ENCODE measurements around the gene TRPC4AP. TPM values are rescaled to one million over a fixed set of nuclear protein-coding genes. Genes with fewer than 3 reads are reported as not detected.
"Not testable (repeated sequence)": the region's sequence is repeated elsewhere in the genome, so short reads cannot be mapped to it uniquely, and the experiment has no call there.

Gene TRPC4AP, protein sequence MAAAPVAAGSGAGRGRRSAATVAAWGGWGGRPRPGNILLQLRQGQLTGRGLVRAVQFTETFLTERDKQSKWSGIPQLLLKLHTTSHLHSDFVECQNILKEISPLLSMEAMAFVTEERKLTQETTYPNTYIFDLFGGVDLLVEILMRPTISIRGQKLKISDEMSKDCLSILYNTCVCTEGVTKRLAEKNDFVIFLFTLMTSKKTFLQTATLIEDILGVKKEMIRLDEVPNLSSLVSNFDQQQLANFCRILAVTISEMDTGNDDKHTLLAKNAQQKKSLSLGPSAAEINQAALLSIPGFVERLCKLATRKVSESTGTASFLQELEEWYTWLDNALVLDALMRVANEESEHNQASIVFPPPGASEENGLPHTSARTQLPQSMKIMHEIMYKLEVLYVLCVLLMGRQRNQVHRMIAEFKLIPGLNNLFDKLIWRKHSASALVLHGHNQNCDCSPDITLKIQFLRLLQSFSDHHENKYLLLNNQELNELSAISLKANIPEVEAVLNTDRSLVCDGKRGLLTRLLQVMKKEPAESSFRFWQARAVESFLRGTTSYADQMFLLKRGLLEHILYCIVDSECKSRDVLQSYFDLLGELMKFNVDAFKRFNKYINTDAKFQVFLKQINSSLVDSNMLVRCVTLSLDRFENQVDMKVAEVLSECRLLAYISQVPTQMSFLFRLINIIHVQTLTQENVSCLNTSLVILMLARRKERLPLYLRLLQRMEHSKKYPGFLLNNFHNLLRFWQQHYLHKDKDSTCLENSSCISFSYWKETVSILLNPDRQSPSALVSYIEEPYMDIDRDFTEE
- polyA plus RNA-seq (ENCODE audit: insufficient read length in 4 of 4) = 10 to 100 TPM; 64.4 to 72.0 (median 69.2) TPM

GRCh38 chr20:35092524-35093266 is at the start of gene TRPC4AP:
Gene TRPC4AP (minus strand): TSS chr20:35092807. CDS start chr20:35092781, 26 bp downstream.
- peak; percentile 83 to 87 (median 86) for DNase-seq (ENCODE audit: low read depth in 4 of 4, low spot score in 2 of 4)

- no peak for DNase-seq (ENCODE audit: low read depth in 4 of 4, low spot score in 2 of 4)
Observed at GRCh38 chr20:35135867-35136586, 43.4 kb upstream of the TRPC4AP start.

GRCh38 chr20:35134880-35135279 is 42.3 kb upstream of the TRPC4AP start:
- DNase-seq (ENCODE audit: low read depth in 4 of 4, low spot score in 2 of 4) = no peak

- DNase-seq (ENCODE audit: low read depth in 4 of 4, low spot score in 2 of 4) = no peak
Observed at GRCh38 chr20:35134472-35134871, 41.9 kb upstream of the TRPC4AP start.

GRCh38 chr20:35133735-35134134 is 41.1 kb upstream of the TRPC4AP start:
- DNase-seq (ENCODE audit: low read depth in 4 of 4, low spot score in 2 of 4) = no peak

DNA sequence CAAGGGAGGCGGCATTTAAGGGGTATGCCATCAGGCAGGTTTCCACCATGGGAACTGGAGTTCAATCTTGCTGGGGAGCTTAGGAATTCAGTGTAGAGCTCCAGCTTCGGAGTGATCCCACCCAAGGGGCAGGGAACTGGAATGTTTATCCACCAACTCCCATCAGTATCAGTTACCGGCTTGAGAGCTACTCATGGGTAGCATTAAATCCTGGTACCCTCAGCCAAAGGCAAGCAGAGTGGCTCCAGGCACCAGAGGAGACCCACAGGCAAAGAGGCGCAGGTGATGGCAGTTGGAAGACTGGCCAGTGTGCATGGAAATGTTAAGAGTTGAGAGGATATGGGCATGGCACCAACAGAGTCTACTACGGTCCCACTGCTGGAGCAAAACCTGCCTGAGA is 40.4 kb upstream of the TRPC4AP start:
- DNase-seq (ENCODE audit: low read depth in 4 of 4, low spot score in 2 of 4) = no peak

GRCh38 chr20:35131934-35132333 is 39.3 kb upstream of the TRPC4AP start:
- DNase-seq (ENCODE audit: low read depth in 4 of 4, low spot score in 2 of 4) = no peak

DNA sequence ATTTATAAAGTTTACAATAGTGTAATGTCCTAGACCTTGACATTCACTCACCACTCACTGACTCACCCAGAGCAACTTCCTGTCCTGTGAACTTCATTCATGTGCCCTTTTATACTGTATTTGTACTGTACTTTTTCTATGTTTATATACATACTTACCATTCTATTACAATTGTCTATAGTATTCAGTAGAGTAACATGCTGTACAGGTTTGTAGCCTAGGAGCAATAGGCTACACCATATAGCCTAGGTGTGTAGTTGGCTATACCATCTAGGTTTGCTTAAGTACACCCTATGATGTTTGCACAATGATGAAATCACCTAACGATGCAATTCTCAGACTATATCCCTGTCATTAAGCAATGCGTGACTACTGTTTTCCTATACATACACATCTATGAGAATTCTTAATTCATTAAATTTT is 37.1 kb upstream of the TRPC4AP start:
- DNase-seq (ENCODE audit: low read depth in 4 of 4, low spot score in 2 of 4) = no peak

GRCh38 chr20:35125753-35126152 is 33.1 kb upstream of the TRPC4AP start:
- no peak for DNase-seq (ENCODE audit: low read depth in 4 of 4, low spot score in 2 of 4)

DNA sequence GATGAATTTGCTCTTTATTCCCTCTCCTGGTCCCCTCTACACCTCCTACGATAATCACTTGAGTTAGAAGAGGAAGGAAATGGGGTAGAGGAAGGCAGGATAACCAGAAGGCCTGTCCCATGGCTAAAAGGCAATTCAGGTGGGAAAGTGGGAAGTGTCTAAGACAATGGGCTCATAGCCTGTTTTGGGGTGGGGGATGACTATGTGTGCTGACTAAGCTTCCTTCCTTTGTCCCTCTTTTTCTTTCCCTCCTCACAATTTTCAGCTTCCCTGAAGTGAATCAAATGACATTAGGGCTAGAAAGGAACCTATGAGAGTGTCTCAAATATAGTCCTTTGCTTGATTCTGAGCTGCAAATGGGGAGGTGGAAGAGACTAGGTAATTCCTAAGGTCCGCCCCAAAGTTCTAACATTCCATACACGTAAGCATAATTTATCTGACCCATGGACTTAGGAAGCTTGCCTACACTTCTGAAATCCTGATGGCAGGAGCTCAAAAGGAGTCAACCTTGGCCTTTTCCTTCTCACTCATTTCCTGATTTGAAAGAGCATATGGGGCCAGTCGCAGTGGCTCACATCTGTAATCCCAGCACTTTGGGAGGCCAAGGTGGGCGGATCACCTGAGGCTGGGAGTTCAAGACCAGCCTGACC is 30.3 kb upstream of the TRPC4AP start:
- DNase-seq (ENCODE audit: low read depth in 4 of 4, low spot score in 2 of 4) = no peak

DNA sequence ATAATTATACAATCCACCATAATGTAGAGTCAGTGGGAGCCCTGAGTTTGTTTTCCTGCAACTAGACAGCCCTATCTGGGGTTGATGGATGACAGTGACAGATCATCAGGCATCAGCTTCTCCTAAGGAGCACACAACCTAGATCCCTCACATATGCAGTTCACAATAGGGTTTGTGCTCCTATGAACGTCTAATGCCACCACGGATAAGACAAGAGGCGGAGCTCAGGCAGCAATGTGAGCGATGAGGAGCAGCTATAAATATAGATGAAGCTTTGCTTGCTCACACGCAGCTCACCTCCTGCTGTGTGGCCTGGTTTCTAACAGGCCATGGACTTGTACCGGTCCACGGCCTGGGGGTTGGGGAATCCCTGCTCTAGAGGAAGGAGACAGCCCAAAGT is 28.6 kb upstream of the TRPC4AP start:
- no peak for DNase-seq (ENCODE audit: low read depth in 4 of 4, low spot score in 2 of 4)

DNA sequence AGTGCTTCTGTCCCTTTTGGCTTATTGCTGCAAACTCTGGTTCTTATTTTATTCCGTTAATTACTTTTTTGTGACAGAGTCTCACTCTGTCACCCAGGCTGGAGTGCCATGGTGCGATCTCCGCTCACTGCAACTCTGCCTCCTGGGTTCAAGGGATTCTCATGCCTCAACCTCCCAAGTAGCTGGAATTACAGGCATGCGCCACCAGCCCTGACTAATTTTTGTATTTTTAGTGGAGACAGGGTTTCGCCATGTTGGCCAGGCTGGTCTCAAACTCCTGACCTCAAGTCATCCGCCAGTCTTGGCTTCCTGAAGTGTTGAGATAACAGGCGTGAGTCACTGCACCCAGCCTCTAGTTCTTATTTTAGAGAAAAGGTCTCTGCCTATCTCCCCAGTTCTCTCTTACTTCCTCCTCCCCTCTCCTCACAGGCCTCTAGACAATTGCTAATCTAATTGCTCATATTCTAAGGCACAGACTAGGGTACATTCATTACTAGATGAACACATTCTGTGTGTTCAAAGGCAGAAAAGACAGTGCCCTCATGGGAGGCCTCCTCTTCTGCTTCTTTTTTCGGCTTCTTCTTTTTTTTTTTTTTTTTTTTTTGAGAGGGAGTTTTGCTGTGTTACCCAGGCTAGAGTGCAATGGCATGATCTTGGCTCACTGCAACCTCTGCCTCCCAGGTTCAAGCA is 27.6 kb upstream of the TRPC4AP start:
- DNase-seq (ENCODE audit: low read depth in 4 of 4, low spot score in 2 of 4) = no peak

DNA sequence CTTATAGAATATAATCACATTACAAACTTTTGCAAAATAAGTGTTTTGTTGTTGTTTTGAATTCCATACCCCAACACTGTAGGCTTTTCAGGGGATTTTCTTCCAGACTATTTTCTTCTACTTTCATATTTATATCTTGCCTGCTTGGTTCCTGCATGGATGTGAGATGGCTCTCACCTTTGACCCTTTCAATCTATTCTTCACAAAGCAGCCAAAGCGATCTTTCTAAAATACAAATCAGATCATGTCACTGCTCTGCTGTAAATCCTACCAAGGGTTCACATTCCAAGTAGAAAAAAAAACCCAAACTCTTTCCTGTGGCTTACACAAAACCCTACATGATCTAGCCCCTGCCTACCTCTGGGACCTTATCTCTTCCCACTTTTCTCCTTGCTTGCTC is 25.0 kb upstream of the TRPC4AP start:
- DNase-seq (ENCODE audit: low read depth in 4 of 4, low spot score in 2 of 4) = no peak

GRCh38 chr20:35117196-35117595 is 24.6 kb upstream of the TRPC4AP start:
- DNase-seq (ENCODE audit: low read depth in 4 of 4, low spot score in 2 of 4) = no peak

DNA sequence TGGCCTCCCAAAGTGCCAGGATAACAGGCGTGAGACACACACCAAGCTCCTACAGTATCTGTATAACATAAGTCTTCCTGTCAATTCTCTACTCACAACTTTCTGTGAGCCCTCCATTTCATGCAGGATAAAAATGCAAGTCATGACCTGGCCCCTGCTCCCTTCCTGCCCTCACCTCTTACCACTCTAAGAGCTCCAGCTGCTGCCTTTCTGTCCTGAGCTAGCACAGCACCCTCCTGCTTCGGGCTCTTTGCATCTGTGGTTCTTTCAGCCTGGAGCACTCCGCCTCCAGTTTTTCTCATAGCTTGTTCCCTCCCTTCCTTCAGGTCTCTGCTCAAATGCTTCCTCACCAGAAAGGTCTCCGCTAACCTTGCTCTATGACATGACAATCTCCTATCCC is 23.7 kb upstream of the TRPC4AP start:
- DNase-seq (ENCODE audit: low read depth in 4 of 4, low spot score in 2 of 4) = no peak

DNA sequence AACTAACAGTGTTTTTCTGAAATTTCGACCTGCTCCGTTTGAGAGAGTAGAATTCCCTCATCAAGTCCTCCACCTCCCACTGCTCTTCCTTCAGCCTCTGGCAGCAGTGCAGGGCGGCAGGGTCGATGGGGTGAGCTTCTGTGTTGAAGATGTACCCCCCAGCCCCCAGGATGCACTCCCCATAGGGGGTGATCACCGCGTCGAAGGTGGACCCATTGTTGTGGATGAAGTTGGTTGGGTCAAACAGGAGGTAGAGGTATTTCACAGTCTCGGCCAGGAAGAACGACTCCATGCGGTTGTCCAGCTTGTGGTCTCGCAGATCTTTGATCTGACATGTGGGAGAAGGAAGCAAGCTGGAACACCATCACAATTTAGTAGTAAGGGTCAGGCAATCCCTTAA is 23.0 kb upstream of the TRPC4AP start:
- no peak for DNase-seq (ENCODE audit: low read depth in 4 of 4, low spot score in 2 of 4)

DNA sequence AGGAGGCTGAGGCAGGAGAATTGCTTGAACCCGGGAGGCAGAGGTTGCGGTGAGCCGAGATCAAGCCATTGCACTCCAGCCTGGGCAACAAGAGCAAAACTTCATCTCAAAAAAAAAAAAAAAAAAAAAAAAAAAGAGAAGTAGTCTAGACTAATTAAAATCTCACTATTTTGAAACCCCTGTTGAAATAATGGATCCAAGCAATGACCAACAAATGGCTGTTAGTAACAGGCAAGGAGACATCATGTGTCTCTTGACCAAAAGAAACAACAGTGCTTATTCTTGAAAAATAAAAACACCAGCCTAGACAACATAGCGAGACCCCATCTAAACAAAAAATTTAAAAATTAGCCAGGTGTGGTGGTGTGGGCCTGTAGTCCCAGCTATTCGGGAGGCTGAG is 19.7 kb upstream of the TRPC4AP start:
- not testable (repeated sequence) for DNase-seq (ENCODE audit: low read depth in 4 of 4, low spot score in 2 of 4)

DNA sequence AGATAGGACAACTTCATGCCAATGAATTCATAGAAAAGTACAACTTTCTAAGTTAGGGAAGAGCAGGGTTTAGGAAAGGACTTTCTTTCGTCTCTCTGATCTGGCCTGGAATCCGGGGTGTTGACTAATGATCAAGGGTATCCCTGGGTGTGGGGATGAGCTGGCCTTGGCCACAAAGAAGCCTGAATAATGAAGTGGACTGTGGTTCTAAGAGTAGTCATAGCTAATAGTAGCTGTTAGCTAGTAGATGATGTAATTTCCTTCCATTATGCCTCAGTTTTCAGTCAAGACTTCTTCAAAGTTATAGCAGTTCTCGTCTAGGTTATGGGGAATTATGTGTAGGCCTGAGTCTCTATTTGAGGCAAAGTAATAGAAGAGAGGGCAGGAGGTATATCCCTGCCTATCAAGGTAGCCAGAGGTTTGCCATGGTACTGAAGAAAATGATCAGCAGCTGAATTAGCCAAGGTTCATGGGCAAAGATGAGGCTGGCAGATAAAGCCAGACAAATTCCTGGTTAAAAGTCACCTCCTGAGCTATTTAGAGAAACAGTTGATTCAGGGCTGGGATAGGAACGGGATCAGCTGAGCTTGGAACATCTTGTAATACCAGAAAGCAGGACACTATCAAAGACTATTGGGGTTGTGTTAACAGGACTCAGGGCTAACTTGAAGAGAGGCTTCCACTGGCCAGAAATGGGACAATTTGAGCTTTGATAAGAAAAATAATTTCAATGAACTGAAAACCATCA is 18.7 kb upstream of the TRPC4AP start:
- DNase-seq (ENCODE audit: low read depth in 4 of 4, low spot score in 2 of 4) = no peak

DNA sequence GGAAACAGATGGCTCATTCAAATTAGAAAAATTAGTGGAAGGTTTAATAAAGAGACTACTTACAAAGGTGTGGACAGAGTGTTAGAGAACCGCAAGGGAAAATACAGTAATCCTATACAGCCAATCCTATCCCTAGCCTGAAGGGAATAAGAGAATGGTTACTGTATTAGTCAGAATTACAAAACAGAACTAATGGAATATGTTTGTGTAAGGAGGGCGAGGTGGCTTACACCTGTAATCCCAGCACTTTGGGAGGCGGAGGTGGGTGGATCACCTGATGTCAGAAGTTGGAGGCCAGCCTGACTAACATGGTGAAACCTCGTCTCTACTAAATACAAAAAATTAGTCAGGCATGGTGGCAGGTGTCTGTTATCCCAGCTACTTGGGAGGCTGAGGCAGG is 16.3 kb upstream of the TRPC4AP start:
- DNase-seq (ENCODE audit: low read depth in 4 of 4, low spot score in 2 of 4) = no peak
